Stimulated activated CD4-positive, alpha-beta T cell treated with anti-CD3 and anti-CD28 coated beads, TNF-alpha, amount 100 ng/mL, for 1 hour (primary cell): ENCODE data around the gene INSRR.

Experiments used
- DNase-seq, 3 donors: peaks; one replicate each; pipeline ENCODE4 v3.0.0-alpha.2; 2020; ENCODE audit warnings: low read depth in 3 of 3, low spot score in 1 of 3

INSRR gene

DNA sequence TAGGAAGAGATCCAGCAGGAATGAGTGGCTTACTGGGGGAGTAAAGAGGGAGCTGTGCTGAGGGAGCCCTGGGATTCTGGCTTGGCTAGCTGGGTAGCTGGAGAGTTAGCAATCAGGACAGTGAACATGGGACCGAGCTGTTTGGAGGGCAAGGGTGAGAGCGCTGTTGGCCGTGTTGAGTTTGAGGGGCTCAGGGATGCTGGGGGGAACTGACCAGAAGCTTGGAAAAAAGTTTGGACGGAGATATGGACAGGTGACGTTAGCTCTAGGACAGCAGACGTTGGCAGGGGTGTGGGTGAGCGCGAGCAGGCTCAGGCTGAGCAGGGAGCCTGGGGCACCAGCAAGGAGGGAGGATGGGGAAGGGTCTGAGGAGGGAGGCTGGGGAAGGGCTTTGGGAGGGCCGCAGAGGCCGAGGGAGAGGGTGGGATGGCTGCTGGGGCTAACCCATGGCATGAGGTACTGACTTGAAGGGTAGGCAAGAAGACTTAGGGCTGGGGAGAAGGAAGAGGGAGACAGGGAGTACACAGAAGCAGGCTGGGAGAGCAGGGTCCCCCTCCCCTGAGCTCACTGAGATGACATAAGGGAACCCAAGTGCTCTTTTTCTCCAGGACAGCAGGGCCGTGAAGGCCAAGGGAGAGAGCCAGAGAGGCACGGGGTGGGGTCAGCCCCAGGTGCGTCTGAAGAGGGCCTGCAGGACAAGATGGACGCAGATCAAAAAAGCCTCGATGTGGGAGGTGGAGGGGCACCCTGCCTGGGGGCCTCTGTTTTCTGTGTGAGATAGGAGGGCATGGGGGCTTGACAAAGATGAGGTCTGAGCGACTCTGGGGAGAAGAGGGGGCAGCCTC lies 50.5 kb downstream of the INSRR start:
- no peak for DNase-seq

DNA sequence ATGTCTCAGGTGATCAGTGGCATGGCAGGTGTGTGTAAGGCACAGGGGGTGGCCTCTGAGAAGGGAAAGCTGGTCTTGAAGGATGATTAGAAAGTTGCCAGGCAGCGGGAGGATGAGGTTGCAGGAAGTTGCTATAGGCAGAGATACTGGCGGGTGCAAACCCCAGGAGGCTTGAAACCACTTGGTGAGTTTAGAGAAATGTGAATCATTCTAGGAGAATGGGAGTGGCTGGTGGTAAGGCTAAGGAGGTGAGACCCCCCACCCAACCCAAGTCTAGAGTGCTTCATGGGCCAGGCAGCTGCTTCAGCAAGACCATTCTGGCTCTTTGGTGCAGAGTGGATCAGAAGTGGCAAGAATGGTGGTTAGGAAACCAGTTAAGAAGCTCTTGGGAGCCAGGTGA lies 51.3 kb downstream of the INSRR start:
- no peak for DNase-seq

DNA sequence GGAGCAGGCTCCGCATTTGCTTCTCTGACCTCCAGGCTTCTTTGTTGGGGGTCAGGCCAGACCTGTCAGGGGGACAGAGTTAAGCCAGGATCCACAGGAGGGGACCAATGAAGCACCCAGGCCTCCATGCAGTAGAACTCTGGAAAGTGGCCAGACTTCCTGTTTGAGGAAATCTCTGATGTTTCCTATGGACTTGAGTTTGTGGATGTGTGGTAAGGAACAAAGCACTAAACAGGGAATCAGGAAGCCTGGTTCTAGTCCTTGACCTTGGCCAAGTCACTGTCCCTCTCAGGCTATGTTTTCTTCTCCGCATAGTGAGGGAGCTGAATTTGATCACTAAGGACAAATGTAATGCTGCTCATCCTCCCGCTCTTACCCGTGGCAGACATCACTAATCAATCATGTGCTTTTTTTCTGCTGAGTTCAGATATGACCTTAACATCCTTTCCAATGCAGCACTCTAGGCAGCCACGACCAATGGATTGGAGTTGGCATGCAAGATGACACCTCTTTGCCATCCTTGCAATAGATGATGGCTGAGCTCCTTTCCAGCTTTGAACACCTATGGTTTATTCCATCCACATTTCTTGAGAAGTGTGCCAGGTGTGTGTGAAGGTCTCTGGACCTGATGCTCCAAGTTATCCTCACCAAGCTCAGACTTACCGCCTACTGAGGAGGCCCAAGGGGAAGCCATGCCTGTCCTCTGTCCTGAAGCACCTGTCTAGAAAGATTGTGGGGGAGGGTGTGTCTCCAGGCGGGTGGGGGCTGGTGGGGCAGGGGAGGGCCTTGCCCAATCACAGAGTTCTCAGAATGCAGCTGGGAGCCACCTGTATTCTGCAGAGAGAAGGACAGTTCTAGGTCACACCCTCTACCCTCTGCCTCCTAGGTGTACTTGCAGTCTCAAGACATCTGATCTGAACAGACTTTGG lies 52.1 kb downstream of the INSRR start:
- DNase-seq, result no peak

DNA sequence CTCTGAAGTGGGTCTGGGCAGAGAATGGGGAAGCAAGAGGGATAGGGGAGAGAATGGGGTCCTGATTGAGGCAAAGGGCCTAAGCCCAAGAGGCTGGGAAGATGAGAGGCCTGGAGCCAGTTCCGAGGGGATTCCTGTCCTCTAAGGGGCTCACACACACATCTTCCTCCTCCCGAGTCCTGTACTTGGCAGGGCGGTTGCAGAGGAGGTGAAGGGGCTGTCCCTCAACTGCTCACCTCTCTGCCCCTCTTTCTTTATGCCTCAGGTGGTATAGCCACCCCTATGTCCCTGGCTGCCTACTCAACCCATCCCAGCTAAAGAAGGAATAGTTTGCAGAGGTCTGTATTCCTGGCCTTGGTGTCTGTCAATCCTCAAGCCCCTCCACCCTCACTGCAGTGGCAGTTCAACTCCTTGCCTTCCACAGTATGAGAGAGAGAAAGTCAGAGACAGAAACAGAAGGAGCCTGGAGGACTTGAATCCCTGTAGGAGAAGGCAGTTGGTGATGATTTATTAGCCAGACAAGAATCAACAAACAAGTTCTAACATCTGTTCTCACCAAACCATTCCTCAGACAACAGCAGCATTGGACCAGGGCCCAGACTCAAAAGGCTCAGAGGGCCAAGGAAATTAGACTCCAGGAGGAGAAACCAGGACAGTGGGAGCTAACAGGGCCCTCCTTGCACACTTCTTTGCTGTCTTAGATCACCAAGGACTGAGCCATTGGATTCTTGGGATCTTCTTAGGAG lies 53.0 kb downstream of the INSRR start:
- no peak for DNase-seq

DNA sequence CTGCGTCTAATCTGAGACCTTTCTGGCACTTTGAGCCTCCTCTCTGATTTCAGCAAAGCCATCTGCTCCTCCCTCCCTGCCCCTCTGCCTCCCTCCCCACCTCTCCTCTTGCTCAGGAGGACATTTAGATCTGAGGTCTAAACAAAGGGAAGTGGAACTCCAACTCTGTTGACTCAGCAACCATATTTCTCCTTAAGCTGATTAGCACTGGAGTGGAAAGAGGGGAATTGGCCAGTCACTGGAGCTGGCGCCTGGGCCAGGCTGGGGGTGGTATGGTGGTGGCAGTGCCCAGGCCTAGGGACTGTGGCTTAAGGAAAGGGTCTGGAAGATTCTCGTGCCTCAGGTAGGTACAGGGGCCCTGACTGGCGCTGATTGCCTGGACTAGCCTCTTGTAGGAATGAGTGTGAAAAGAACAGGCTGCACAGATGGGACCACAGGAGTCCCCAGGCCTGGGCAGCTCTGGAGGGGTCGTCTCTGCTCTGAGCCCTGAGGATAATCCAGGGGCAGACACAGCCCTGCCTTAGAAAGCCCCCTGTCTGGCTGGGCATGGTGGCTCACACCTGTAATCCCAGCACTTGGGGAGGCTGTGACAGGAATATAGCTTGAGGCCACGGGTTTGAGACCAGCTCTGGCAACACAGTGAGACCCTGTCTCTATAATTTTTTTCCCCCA lies 54.2 kb downstream of the INSRR start:
- no peak for DNase-seq

DNA sequence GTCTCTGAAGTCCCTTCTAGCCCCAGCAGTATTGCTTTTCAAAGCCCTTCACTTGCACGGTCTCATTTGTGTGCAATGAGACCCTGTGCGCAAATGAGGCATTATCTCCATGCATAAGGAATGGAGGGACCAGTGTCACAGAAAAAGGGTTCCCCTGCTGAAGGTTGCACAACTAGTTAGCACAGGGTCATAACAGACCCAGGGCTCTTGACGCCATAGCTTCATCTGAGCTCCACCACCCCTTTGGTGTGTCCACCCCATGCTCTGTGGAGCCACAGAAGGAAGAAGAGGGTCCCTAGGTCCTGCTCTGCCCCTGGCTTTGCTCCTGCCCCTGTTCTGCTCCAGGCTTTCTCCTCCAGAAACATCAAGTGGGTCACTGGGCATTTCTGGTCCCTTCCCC lies 54.9 kb downstream of the INSRR start:
- DNase-seq, result no peak

DNA sequence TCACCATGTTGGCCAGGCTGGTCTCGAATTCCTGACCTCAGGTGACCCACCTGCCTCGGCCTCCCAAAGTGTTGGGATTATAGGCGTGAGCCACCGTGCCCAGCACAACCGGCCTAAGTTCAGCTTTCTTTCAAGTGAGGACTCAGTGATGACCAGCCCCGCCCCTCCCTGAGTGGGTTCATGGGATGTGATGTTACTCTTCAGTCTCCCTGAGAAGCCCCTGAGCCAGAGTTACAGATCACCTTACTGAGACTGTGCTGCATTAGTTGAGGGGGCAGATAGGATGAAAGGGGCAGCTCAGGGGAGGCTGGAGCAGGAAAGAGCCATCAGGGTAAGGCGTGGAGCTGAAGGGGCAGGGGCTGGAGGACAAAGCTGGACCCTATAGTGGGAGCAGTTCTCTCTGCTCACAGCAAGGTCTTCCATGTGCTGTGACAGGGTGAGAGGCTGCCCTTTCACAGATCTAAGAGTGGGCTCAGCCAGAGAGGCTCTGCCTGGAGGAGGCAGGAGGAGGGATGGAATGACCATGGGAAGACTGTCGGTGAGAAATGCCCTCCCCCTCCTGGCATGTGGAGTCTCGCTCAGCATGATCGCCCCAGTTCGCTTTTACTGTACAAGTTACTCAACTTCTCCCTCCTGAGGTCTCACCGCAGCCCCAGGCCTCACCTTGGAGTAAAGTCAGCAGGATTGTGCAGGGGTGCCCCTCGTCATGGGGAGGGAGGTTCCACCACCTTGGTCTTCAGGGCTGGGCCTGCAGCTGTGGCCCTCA lies 55.6 kb downstream of the INSRR start:
- no peak for DNase-seq

DNA sequence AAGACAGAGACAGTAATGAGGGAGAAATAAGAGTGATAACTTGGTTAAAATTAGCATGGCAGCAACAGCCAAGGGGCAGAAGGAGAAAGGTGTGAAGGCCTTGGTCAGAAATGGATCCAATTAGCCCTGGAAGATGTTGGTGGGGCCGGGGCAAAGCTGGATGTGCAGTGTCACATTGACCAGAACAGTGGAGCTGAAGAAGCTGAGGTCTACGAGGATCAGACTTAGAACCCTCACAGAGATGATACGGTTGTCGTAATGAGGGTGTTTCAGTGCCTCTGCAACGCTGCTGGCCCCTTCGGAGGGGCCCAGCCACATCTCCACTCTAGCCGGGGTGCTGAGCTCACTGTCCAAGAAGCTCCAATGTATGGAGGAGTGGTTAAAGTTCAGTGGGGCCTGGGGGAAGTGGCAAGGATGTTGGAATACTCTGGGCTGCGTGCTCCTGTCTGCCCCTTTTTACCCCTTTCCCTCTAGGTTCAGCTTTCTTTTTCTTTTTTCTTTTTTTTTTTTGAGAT lies 56.4 kb downstream of the INSRR start:
- DNase-seq, result no peak

DNA sequence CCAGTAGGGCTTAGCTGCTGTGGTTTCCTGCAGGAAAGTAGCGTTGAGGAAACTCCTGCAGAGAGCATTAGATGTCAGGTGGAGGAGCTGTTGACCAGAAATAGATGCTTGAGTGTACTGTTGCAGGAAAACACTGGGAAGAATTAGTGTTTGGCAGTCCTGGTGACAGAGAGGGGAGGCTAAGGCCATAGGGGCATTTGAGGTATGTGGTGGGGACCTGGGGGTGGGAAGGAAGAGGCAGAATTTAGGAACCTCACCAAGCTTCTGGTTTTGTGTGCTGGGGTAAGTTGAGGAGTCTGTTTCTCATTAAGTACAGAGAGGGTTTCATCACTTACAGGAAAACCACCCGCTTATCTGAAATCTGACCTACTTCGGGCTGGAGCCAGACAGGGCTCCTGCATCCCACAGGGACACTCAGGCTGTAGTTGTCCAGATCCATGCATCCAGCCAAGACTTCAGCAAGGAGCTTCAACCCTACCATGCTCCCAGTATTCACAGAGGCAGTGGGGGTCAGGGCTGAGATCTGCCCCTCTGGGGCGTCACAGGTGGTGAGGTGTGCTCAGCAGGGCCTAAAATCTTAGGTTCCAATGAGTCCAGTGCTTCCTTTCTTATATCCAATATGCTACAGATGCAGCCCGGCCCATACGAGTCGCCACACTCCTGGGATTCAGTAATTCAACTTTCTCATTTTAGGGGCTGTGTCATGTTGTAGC lies 57.4 kb downstream of the INSRR start:
- DNase-seq, result no peak

DNA sequence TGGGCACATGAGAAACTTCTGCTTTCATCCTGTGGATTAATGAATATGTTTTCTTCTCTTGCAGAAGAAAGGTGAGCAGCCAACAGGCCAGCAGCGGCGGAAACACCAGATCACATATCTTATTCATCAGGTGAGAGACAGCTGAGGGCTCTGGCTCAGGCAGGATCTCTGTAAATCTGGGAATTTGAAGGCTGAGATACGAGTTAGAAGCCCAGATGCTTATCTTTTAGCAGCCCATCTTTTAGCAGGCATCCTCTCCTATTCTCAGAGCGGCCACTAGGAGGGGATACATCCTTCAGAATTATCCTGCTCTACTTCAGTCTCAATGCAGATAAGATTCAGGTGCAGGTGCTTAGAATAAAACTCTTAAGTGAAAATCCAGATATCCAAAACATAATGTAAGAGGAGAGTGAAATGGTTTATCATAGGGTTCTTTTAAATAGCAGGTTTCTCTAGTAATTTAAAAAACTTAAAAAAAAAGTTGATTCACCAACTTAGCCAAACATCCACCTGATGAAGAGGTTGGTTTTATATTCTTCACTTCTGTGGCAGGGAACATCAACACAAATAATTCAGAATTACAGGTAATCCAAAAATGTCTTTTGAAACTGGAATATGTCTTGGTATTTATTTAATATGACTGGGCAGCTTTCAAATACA lies 61.6 kb downstream of the INSRR start:
- peak in 1 of 3 donors; percentile 26 for DNase-seq

DNA sequence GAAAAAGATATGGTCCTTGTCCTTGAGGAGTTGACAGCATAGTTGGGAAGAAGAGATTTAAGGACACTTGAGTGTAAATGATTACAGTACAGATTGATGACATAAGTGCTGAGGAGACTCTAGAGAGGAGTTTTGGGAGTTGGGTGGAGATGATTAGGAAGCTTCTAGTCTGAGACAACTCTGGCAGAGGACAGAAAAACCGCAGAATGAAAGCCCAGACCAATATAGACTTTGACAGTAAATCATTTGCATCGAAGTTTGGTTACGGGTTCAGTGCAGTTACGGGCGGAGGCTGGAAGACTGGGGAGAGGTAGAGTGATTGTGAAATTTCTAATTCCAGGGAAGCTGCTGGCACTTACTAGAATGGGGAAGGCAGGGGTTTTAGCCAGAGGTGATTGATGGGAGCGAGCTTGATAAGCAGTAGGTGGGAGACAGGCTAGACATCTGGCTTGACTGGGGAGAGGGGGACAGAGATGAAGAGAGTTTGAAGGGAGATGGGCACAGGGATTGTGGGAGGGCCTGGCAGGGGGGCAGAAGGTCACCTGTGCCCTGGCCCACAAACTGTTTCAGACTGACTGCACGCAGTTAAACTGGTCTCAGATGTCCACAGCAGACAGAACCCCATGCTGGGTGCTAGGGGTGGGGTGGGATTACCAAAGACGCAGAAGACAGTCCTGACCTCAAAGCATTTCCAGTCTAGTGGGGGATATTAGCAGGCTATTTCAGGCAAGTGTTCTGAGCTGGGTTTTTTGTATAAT lies 62.4 kb downstream of the INSRR start:
- DNase-seq, result no peak

DNA sequence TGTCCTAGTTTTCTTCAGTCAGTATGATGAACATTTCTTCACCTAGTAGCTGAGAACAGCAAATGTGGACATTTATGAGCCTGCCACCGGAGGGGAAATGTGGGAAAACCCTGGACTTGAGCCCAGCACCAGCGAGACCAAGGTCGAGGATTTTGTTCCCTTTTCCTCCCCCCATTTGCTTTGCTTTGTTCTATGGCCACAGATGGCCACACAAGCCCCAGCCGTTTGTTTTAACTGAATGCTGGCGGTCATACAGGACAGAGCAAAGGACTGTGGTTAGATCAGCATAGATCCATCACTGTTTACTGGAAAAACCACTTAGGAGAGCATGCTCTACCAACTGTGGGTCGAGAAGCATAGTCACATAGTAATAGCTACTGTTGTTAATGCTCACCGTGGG lies 63.1 kb downstream of the INSRR start:
- DNase-seq, result no peak

DNA sequence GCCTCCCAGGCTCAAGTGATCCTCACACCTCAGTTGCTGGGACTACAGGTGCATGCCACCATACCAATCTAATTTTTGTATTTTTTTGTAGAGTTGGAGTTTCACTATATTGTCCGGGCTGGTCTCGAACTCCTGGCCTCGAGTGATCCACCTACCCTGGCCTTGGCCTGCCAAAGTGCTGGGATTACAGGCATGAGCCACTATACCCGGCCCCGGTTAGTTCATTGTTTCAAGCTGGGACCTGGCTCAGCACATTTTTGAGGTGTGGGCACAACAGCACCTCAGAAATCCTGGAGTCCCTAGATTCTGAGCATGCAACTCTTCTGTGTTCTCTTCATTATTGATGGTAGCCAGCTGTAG lies 63.6 kb downstream of the INSRR start:
- no peak for DNase-seq

DNA sequence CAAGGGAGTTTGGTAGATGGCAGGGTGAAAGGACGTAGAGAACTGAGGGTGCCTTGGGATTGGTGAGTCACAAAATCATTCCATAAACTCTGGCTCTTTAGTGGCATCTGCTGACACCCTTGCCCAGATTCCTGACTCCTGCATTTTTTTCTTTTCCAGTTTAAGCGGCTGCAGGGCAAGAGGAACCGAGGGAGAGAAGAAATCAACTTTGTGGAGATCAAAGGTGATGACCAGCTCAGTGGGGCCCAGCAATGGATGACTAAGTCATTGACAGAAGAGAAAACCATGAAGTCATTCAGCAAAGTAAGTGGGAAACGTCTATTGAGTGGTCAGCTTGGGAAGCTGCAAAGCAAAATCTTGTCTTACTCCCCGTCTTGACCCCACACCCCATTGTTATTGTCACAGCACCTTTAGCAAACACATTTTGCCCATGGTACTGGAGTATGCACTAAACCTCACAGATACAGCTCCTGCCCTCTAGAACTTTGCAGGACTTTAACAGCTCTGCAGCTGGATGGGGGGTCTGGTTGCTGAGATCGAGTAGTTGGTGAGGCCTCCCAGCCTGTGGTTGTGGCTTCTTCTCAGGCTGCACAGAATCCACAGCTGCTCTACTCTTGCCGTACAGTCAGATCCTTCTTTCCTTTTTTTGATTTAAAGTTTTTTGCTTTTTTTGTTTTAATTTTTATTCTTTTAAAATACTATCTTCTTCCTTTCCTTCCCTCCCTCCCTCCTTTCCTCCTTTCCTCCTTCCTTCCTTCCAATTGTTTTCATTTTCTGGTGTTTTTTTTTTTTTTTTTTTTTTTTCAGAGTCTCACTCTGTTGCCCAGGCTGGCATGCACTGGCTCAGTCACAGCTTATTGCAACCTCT lies 64.2 kb downstream of the INSRR start:
- DNase-seq, result no peak
